MM.1S (cell line): Measurements from ENCODE around the gene TMEM134.

Experiments used
- DNase-seq: peaks from one replicate; pipeline ENCODE4 v3.0.0-alpha.2; 2015
- H2AFZ ChIP-seq: fragments of 300-600 bp; sonication (generic); 2 replicates; pipeline ENCODE4 v1.6.0; 2016; ENCODE audit warnings: antibody characterized with exemption, low read length
- H3F3A ChIP-seq: fragments of 300-600 bp; sonication (generic); 2 replicates; pipeline ENCODE4 v1.6.1; 2016; ENCODE audit warnings: mild to moderate bottlenecking, antibody characterized with exemption, low read length, moderate library complexity, mixed read lengths; ENCODE audit not compliant: insufficient read depth
- H3K27ac ChIP-seq: fragments of 300-600 bp; sonication (generic); 2 replicates; pipeline ENCODE4 v1.5.1; 2016; ENCODE audit warnings: mild to moderate bottlenecking, low read length
- H3K27me3 ChIP-seq: fragments of 300-600 bp; sonication (generic); replicated peaks from 2 replicates; pipeline ENCODE4 v1.6.0; 2016; ENCODE audit warnings: low read length; ENCODE audit not compliant: insufficient read depth
- H3K36me3 ChIP-seq: fragments of 300-600 bp; sonication (generic); replicated peaks from 2 replicates; pipeline ENCODE4 v1.6.1; 2016; ENCODE audit warnings: mild to moderate bottlenecking, low read length, mixed read lengths; ENCODE audit not compliant: insufficient read depth
- H3K4me1 ChIP-seq: fragments of 300-600 bp; sonication (generic); 2 replicates; pipeline ENCODE4 v1.6.1; 2016; ENCODE audit warnings: low read length, mixed read lengths
- H3K4me2 ChIP-seq: fragments of 300-600 bp; sonication (generic); 2 replicates; pipeline ENCODE4 v1.6.0; 2016; ENCODE audit warnings: low read depth, low read length
- H3K4me3 ChIP-seq: fragments of 300-600 bp; sonication (generic); 2 replicates; pipeline ENCODE4 v1.5.1; 2016; ENCODE audit warnings: low read length, mixed read lengths
- H3K79me2 ChIP-seq: fragments of 300-600 bp; sonication (generic); 2 replicates; pipeline ENCODE4 v1.6.1; 2016; ENCODE audit warnings: mixed run types, low read length, mixed read lengths
- H3K9ac ChIP-seq: fragments of 300-600 bp; sonication (generic); 2 replicates; pipeline ENCODE4 v1.6.1; 2016; ENCODE audit warnings: low read length, mixed read lengths
- H3K9me2 ChIP-seq: fragments of 300-600 bp; sonication (generic); replicated peaks from 2 replicates; pipeline ENCODE4 v1.6.1; 2016; ENCODE audit warnings: mild to moderate bottlenecking, low read length, mixed read lengths; ENCODE audit not compliant: insufficient read depth
- H3K9me3 ChIP-seq: fragments of 300-600 bp; sonication (generic); replicated peaks from 2 replicates; pipeline ENCODE4 v1.6.1; 2016; ENCODE audit warnings: mild to moderate bottlenecking, low read length, mixed read lengths; ENCODE audit not compliant: insufficient read depth
- H4K20me1 ChIP-seq: fragments of 300-600 bp; sonication (generic); 2 replicates; pipeline ENCODE4 v1.6.1; 2016; ENCODE audit warnings: mild to moderate bottlenecking, low read length, moderate library complexity, mixed read lengths; ENCODE audit not compliant: insufficient read depth
- CTCF ChIP-seq: fragments of 300-600 bp; sonication (generic); IDR thresholded peaks from 2 replicates; pipeline ENCODE4 v1.5.1; 2016; ENCODE audit warnings: antibody characterized with exemption, low read length, mixed read lengths
- EZH2 ChIP-seq: fragments of 300-600 bp; sonication (generic); optimal IDR thresholded peaks from 2 replicates; pipeline ENCODE3; 2017; ENCODE audit warnings: low read depth, mild to moderate bottlenecking, antibody characterized with exemption, low read length, mixed read lengths
- EZH2phosphoT487 ChIP-seq: fragments of 300-600 bp; sonication (generic); IDR thresholded peaks from 2 replicates; pipeline ENCODE4 v1.6.1; 2018; ENCODE audit warnings: antibody characterized with exemption, low read length

The TMEM134 gene

GRCh38 chr11:67500831-67501715 is 32.0 kb upstream of the TMEM134 start:
- peaks cover 8% of the 10 kb centered on the region for H3K4me1 ChIP-seq
- no peak overlapping the region for H3K9ac ChIP-seq
- no peak overlapping the region for H3K4me3 ChIP-seq
- H3K4me2 ChIP-seq: no peak overlapping the region
- peaks cover 3% of the 10 kb centered on the region; the same call in 1 of the 2 replicates for H3F3A ChIP-seq
- peaks cover 70% of the 10 kb centered on the region for H3K27me3 ChIP-seq
- H3K9me2 ChIP-seq: no peaks in the 10 kb centered on the region
- DNase-seq: no peak
- no peaks in the 10 kb centered on the region for H3K36me3 ChIP-seq
- no peaks in the 10 kb centered on the region for H3K9me3 ChIP-seq
- TF ChIP-seq CTCF: no peak
- TF ChIP-seq EZH2: no peak
- no peak for TF ChIP-seq EZH2phosphoT487
- no peaks in the 10 kb centered on the region for H4K20me1 ChIP-seq
- H3K79me2 ChIP-seq: no peaks in the 10 kb centered on the region
- H3K27ac ChIP-seq: no peak overlapping the region
- no peak overlapping the region for H2AFZ ChIP-seq

DNA sequence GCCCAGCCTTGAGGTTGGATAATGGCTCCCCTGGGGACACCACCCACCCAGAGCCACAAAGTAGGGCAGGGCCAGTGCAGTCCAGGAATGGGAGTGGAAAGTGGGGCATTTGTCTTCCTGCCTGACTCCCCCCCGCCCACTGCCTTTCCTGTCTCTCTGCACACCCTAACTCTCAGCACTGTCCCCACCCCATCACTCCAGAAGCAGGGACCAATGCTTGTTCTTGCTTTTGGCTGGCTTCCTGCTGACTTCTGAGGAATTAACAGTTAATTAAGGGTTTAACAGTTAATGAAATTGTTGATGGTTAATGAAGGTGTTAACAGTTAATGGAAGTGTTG is 31.4 kb upstream of the TMEM134 start:
- H4K20me1 ChIP-seq: no peaks in the 10 kb centered on the region
- no peaks in the 10 kb centered on the region for H3K36me3 ChIP-seq
- no peaks in the 10 kb centered on the region for H3K9me2 ChIP-seq
- H3K4me3 ChIP-seq: no peak overlapping the region
- TF ChIP-seq EZH2 (no peak), EZH2phosphoT487 (no peak), CTCF (no peak)
- H3K4me2 ChIP-seq: no peak overlapping the region
- DNase-seq: no peak
- no peak overlapping the region for H3K9ac ChIP-seq
- no peak overlapping the region for H2AFZ ChIP-seq
- no peaks in the 10 kb centered on the region for H3K79me2 ChIP-seq
- peaks cover 2% of the 10 kb centered on the region; the same call in 1 of the 2 replicates for H3K4me1 ChIP-seq
- H3K27ac ChIP-seq: no peak overlapping the region
- no peaks in the 10 kb centered on the region for H3F3A ChIP-seq
- no peaks in the 10 kb centered on the region for H3K9me3 ChIP-seq
- peaks cover 67% of the 10 kb centered on the region for H3K27me3 ChIP-seq

DNA sequence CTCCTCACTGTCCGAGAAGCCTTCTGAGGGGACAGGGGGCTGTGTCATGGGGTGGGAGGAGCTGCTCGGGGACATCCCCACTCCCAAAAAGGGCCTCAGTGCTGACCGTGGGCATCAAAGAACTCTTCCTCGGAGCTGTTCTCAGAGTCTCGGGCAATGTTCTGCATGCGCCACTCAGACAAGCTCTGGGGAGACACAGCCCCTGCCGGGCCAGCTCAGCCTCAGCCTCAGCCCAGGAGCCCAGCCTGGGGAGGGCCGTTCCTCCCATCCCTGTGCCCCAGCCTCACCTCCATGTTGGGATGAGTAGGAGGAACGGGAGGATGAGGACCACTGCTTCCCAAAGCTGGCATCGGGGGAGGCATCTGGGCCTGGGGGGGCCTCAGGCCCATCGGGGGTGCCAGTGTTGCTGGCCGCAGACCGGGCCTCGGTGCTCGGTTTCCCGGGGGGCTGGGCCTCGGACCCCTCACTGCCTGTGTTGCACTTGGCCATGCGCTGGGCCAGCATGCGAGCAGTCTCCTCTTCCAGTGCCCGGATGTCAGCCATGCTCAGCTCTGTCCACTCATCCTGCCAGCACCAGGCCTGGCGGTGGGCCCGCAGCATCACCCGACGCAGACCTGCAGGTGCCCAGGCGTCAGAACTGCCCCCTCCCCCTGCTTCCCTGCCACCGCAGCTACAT is 30.9 kb upstream of the TMEM134 start:
- TF ChIP-seq CTCF (no peak), EZH2phosphoT487 (no peak), EZH2 (no peak)
- no peak overlapping the region for H3K4me3 ChIP-seq
- peaks cover 65% of the 10 kb centered on the region for H3K27me3 ChIP-seq
- no peaks in the 10 kb centered on the region for H3K9me3 ChIP-seq
- H4K20me1 ChIP-seq: no peaks in the 10 kb centered on the region
- DNase-seq: no peak
- H3K9ac ChIP-seq: no peak overlapping the region
- no peaks in the 10 kb centered on the region for H3K4me1 ChIP-seq
- H2AFZ ChIP-seq: no peak overlapping the region
- H3K27ac ChIP-seq: no peak overlapping the region
- no peak overlapping the region for H3K4me2 ChIP-seq
- H3F3A ChIP-seq: no peaks in the 10 kb centered on the region
- H3K9me2 ChIP-seq: no peaks in the 10 kb centered on the region
- H3K36me3 ChIP-seq: no peaks in the 10 kb centered on the region
- H3K79me2 ChIP-seq: no peaks in the 10 kb centered on the region
